AG04449 (cell line): Measurements from ENCODE around the gene VGLL4.
A peak's percentile ranks its signal among the peaks of the same experiment; 100 is the strongest.

Experiments
- CTCF ChIA-PET: fragments of 350-600 bp; formaldehyde crosslinking; extraction: SDS; loops from one replicate; lab custom pipeline; 2021; ENCODE audit warnings: antibody characterized with exemption; lab: Yijun Ruan, JAX
- POLR2A ChIA-PET: fragments of 400-600, 350-600 bp; formaldehyde crosslinking; extraction: SDS; loops from one replicate; lab custom pipeline; 2020; ENCODE audit warnings: antibody characterized with exemption, inconsistent platforms; lab: Yijun Ruan, JAX
- DNase-seq: peaks from one replicate; pipeline ENCODE4 v3.0.0-alpha.2; 2010; ENCODE audit warnings: low read depth, low spot score
- H3K4me3 ChIP-seq: 2 replicates; pipeline ENCODE4 v1.5.1; 2011; ENCODE audit warnings: low read depth, mild to moderate bottlenecking, control low read depth, low read length
- CTCF ChIP-seq: IDR thresholded peaks from one replicate; pipeline ENCODE4 v1.5.1; 2011; ENCODE audit warnings: mild to moderate bottlenecking, moderate library complexity, low read length, control low read depth, inconsistent platforms; ENCODE audit not compliant: insufficient read depth; ENCODE audit errors: missing control alignments

VGLL4 gene

GRCh38 chr3:11654166-11654565, 10.5 kb upstream of the VGLL4 start:
- H3K4me3 ChIP-seq: no peak overlapping the region
- POLR2A ChIA-PET: no interaction called here
- no peak for DNase-seq
- CTCF ChIA-PET: interaction anchor here (1.3 to 19.3 kb wide), 3 partner anchors 10 to 273 kb away, joined by 3 to 260 read pairs (median 6); no protein-coding TSS in a partner anchor
- TF ChIP-seq CTCF: no peak

- ChIA-PET POLR2A (no interaction called here), CTCF (interaction anchor here (0.8 to 19.3 kb wide), 6 partner anchors 8 to 272 kb away, joined by 3 to 260 read pairs (median 5); no protein-coding TSS in a partner anchor)
- DNase-seq: no peak
- no peak for TF ChIP-seq CTCF
- no peak overlapping the region for H3K4me3 ChIP-seq
Observed at GRCh38 chr3:11653298-11654055, 9.8 kb upstream of the VGLL4 start.

GRCh38 chr3:11651900-11652299, 8.2 kb upstream of the VGLL4 start:
- TF ChIP-seq CTCF: peak; percentile 0
- POLR2A ChIA-PET: interaction anchor here (0.9 kb wide), 1 partner anchor 96 kb away, joined by 4 read pairs; no protein-coding TSS in a partner anchor
- no peak overlapping the region for H3K4me3 ChIP-seq
- CTCF ChIA-PET: interaction anchor here (0.6 to 19.3 kb wide), 23 partner anchors 10 to 592 kb away, joined by 3 to 260 read pairs (median 4); no protein-coding TSS in a partner anchor
- DNase-seq: no peak

- TF ChIP-seq CTCF: no peak
- POLR2A ChIA-PET: interaction anchor here (0.9 kb wide), 1 partner anchor 96 kb away, joined by 4 read pairs; no protein-coding TSS in a partner anchor
- CTCF ChIA-PET: interaction anchor here (0.6 to 19.3 kb wide), 25 partner anchors 10 to 592 kb away, joined by 3 to 260 read pairs (median 4); no protein-coding TSS in a partner anchor
- no peak overlapping the region for H3K4me3 ChIP-seq
- no peak for DNase-seq
Observed at GRCh38 chr3:11651477-11651876, 7.8 kb upstream of the VGLL4 start.

GRCh38 chr3:11650391-11650790, 6.7 kb upstream of the VGLL4 start:
- CTCF ChIA-PET: interaction anchor here (1.3 to 19.3 kb wide), 12 partner anchors 11 to 591 kb away, joined by 3 to 260 read pairs (median 4); no protein-coding TSS in a partner anchor
- POLR2A ChIA-PET: no interaction called here

More at GRCh38 chr3:11650391-11650790, 6.7 kb upstream of the VGLL4 start:
- no peak for TF ChIP-seq CTCF
- no peak for DNase-seq
- H3K4me3 ChIP-seq: no peak overlapping the region
